ENCODE data around the gene HAGH.

Gene HAGH

GRCh38 chr16:1776672-1776955, 50.0 kb downstream of the HAGH start:
- no peak overlapping the region for H3K4me3 ChIP-seq (ENCODE audit: low read depth, low read length)
- no peak for TF ChIP-seq CTCF (IDR thresholded peaks at IDR 0.05; ENCODE audit: borderline replicate concordance, insufficient read depth, low read depth, low read length)

GRCh38 chr16:1775846-1776671, 50.6 kb downstream of the HAGH start:
- no peak overlapping the region for H3K4me3 ChIP-seq (ENCODE audit: low read depth, low read length)
- no peak for TF ChIP-seq CTCF (IDR thresholded peaks at IDR 0.05; ENCODE audit: borderline replicate concordance, insufficient read depth, low read depth, low read length)

- no peak overlapping the region for H3K4me3 ChIP-seq (ENCODE audit: low read depth, low read length)
- no peak for TF ChIP-seq CTCF (IDR thresholded peaks at IDR 0.05; ENCODE audit: borderline replicate concordance, insufficient read depth, low read depth, low read length)
Measured at GRCh38 chr16:1775006-1775845, 51.4 kb downstream of the HAGH start.

GRCh38 chr16:1774448-1774780, 52.2 kb downstream of the HAGH start:
- no peak for TF ChIP-seq CTCF (IDR thresholded peaks at IDR 0.05; ENCODE audit: borderline replicate concordance, insufficient read depth, low read depth, low read length)
- peak overlapping the region; percentile 96 for H3K4me3 ChIP-seq (ENCODE audit: low read depth, low read length)

GRCh38 chr16:1773703-1774447, 52.8 kb downstream of the HAGH start:
- peak overlapping the region; percentile 96 for H3K4me3 ChIP-seq (ENCODE audit: low read depth, low read length)

More at GRCh38 chr16:1773703-1774447, 52.8 kb downstream of the HAGH start:
- no peak for TF ChIP-seq CTCF (IDR thresholded peaks at IDR 0.05; ENCODE audit: borderline replicate concordance, insufficient read depth, low read depth, low read length)

Data from GM12875 (cell line).